Vagina (tissue), 2 donors: ENCODE measurements around the gene MTA3.

Experiments used
- CTCF ChIP-seq, 3 experiments: fragments of 450-650 bp in 2 of 3; fragments of 200-600 bp in 1 of 3; sonication (generic) in 1 of 3; IDR thresholded peaks; one replicate each; pipeline ENCODE4 v1.5.1; 2017 to 2019; ENCODE audit warnings: antibody characterized with exemption in 3 of 3, mild to moderate bottlenecking in 2 of 3, moderate library complexity in 2 of 3
- POLR2A ChIP-seq, 2 donors: fragments of 450-650 bp; IDR thresholded peaks; one replicate each; pipeline ENCODE4 v1.6.1; 2017; ENCODE audit warnings: antibody characterized with exemption in 2 of 2, mild to moderate bottlenecking in 2 of 2, moderate library complexity in 2 of 2

GRCh38 chr2:42713920-42714319 lies 145.5 kb downstream of the MTA3 start:
- no peak for TF ChIP-seq CTCF (IDR thresholded peaks at IDR 0.05)
- no peak for TF ChIP-seq POLR2A (IDR thresholded peaks at IDR 0.05)
